ENCODE data around the gene ARID4B.

The ARID4B gene

DNA sequence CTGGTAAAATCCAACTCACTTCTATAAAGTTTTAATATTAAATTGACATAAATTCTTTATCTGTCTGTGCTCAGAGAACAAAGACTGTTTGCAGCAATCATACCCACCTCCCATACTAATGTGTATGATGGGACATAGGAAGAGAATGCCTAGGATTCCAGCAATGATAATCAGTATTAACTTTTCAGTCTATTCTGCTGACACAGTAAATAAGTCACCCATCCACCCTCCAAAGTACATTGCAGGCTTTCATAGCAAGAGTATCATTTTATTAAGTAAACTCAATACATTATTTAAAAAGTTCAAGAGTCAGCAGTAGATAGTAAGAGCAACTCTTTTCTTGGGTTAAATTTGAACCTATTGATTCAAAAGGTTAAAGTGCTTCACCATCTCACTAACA lies 175.7 kb downstream of the ARID4B start:
- no peak for DNase-seq (ENCODE audit: low read depth)
- H3K4me3 ChIP-seq (ENCODE audit: low read depth, low read length), result no peak overlapping the region
- TF ChIP-seq, protein P1, sequence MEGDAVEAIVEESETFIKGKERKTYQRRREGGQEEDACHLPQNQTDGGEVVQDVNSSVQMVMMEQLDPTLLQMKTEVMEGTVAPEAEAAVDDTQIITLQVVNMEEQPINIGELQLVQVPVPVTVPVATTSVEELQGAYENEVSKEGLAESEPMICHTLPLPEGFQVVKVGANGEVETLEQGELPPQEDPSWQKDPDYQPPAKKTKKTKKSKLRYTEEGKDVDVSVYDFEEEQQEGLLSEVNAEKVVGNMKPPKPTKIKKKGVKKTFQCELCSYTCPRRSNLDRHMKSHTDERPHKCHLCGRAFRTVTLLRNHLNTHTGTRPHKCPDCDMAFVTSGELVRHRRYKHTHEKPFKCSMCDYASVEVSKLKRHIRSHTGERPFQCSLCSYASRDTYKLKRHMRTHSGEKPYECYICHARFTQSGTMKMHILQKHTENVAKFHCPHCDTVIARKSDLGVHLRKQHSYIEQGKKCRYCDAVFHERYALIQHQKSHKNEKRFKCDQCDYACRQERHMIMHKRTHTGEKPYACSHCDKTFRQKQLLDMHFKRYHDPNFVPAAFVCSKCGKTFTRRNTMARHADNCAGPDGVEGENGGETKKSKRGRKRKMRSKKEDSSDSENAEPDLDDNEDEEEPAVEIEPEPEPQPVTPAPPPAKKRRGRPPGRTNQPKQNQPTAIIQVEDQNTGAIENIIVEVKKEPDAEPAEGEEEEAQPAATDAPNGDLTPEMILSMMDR (conservative IDR thresholded peaks at IDR 0.05; ENCODE audit: low read depth, low read length), result no peak

GRCh38 chr1:235151033-235151432 lies 176.9 kb downstream of the ARID4B start:
- no peak for DNase-seq (ENCODE audit: low read depth)
- TF ChIP-seq, protein P1 (conservative IDR thresholded peaks at IDR 0.05; ENCODE audit: low read depth, low read length), result no peak
- H3K4me3 ChIP-seq (ENCODE audit: low read depth, low read length), result no peak overlapping the region

DNA sequence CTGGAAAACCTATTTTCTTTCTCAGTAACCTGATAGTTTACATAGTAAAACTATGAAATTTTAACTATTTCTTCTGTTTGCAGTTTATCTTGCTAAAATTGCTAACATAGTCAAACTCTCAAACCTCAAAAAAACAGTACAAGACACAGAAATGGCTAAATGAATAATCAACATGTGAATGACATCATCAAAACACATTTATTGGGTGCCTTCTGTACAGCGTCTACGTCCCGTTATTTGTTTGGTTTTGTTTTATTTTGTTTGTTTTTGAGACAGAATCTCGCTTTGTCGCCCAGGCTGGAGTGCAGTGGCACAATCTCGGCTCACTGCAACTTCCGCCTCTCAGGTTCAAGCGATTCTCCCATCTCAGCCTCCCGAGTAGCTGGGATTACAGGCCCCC lies 178.2 kb downstream of the ARID4B start:
- H3K4me3 ChIP-seq (ENCODE audit: low read depth, low read length), result no peak overlapping the region
- DNase-seq (ENCODE audit: low read depth), result no peak
- TF ChIP-seq, protein P1 (conservative IDR thresholded peaks at IDR 0.05; ENCODE audit: low read depth, low read length), result no peak

DNA sequence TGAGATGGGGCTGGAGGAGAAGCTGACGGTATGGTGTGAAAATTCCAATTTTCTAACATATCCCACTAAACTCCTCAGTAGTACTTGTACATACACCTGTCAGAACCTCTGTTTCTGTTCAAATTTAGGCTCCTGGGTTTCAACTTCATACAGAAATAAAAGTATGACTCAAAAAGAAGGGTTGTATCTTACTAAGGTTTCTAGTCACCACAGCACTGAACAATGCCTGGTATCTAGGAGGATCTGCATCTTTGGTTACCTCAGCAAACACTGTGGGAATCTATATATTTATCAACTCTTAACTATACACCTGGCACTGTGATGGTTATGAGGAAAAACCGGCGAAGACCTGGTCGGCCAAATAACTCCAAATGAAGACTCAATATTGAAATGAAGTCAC lies 180.7 kb downstream of the ARID4B start:
- H3K4me3 ChIP-seq (ENCODE audit: low read depth, low read length), result no peak overlapping the region
- TF ChIP-seq, protein P1 (conservative IDR thresholded peaks at IDR 0.05; ENCODE audit: low read depth, low read length), result no peak
- no peak for DNase-seq (ENCODE audit: low read depth)

- TF ChIP-seq, protein P1 (conservative IDR thresholded peaks at IDR 0.05; ENCODE audit: low read depth, low read length), result no peak
- DNase-seq (ENCODE audit: low read depth), result no peak
- H3K4me3 ChIP-seq (ENCODE audit: low read depth, low read length), result no peak overlapping the region
Measured at GRCh38 chr1:235145639-235146038, 182.3 kb downstream of the ARID4B start.

DNA sequence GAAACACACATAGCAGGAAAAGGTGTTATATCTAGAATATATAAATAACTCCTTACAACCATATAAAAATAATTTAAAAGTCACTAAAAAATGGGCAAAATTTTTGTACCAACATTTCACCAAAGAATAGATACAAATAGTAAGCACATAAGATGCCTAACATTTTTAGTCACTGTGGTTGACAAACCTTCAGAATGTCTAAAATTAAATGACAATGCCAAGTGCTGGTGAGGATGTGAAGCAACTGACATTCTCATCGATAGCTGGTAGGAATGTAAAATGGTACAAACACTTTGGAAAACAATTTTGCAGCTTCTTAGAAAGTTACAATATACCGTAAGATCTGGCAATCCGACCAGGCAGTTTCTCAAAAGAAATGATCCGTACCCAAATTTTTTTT lies 185.0 kb downstream of the ARID4B start:
- no peak for DNase-seq (ENCODE audit: low read depth)
- no peak overlapping the region for H3K4me3 ChIP-seq (ENCODE audit: low read depth, low read length)
- TF ChIP-seq, protein P1 (conservative IDR thresholded peaks at IDR 0.05; ENCODE audit: low read depth, low read length), result no peak

GRCh38 chr1:235139315-235139714 lies 188.7 kb downstream of the ARID4B start:
- TF ChIP-seq, protein P1 (conservative IDR thresholded peaks at IDR 0.05; ENCODE audit: low read depth, low read length), result no peak
- no peak for DNase-seq (ENCODE audit: low read depth)

More at GRCh38 chr1:235139315-235139714, 188.7 kb downstream of the ARID4B start:
- H3K4me3 ChIP-seq (ENCODE audit: low read depth, low read length), result no peak overlapping the region
